Heart right ventricle (tissue), 16 donors: ENCODE data around the gene TSC2. TPM values are rescaled to one million over a fixed set of nuclear protein-coding genes. Genes with fewer than 3 reads are reported as not detected.

ENCODE experiments used
- ATAC-seq, 8 donors: fragments of 200-7000 bp; cut with Tn5 transposase; one replicate each; pipeline ENCODE4 v1.9.1; 2020; ENCODE audit warnings: mild to moderate bottlenecking in 8 of 8, moderate library complexity in 8 of 8, moderate number of reproducible peaks in 1 of 8
- DNase-seq, 2 donors: peaks; one replicate each; pipeline ENCODE4 v3.0.0-alpha.2; 2020
- H3K27ac ChIP-seq, 10 donors: fragments of 200-600 bp; sonication (generic) in 2 of 10; one replicate each; pipeline versions ENCODE4 v1.5.0 to v1.8.0; 2020 to 2022; ENCODE audit warnings: mild to moderate bottlenecking in 3 of 10
- H3K27me3 ChIP-seq, 7 donors: fragments of 200-600 bp; one replicate each; pipeline ENCODE4 v1.8.0; 2021 to 2022; ENCODE audit warnings: mild to moderate bottlenecking in 2 of 7
- H3K36me3 ChIP-seq, 9 donors: fragments of 200-600 bp; sonication (generic) in 1 of 9; one replicate each; pipeline versions ENCODE4 v1.5.0 to v1.8.0; 2020 to 2022; ENCODE audit warnings: mild to moderate bottlenecking in 2 of 9
- H3K4me1 ChIP-seq, 9 donors: fragments of 200-600 bp; sonication (generic) in 1 of 9; one replicate each; pipeline versions ENCODE4 v1.5.0 to v1.8.0; 2020 to 2022; ENCODE audit warnings: mild to moderate bottlenecking in 4 of 9
- H3K4me3 ChIP-seq, 10 donors: fragments of 200-600 bp; sonication (generic) in 2 of 10; one replicate each; pipeline versions ENCODE4 v1.5.0 to v1.8.0; 2020 to 2022; ENCODE audit warnings: mild to moderate bottlenecking in 7 of 10, moderate library complexity in 2 of 10
- H3K9me3 ChIP-seq, 11 donors: fragments of 200-600 bp in 10 of 11; sonication (generic) in 2 of 11; one replicate each; pipeline versions ENCODE4 v1.5.0 to v1.8.0; 2013 to 2022; ENCODE audit warnings: mild to moderate bottlenecking in 2 of 11, control low read depth in 1 of 11, moderate library complexity in 1 of 11
- CTCF ChIP-seq, 9 donors: fragments of 200-600 bp; sonication (generic) in 2 of 9; IDR thresholded peaks; one replicate each; pipeline versions ENCODE4 v1.5.0 to v1.8.0; 2021 to 2022; ENCODE audit warnings: antibody characterized with exemption in 9 of 9, mild to moderate bottlenecking in 5 of 9, moderate library complexity in 1 of 9
- WGBS, 2 donors: extraction: QIAGEN DNeasy Blood & Tissue Kit; methylation state at CpG; one replicate each; pipeline ENCODE4 v1.1.7; 2013; ENCODE audit warnings: inconsistent platforms in 1 of 2; 5-methylcytosine and 5-hydroxymethylcytosine counted together
- intact Hi-C, 10 donors: fragments of 100-400 bp; cut with DNase I; formaldehyde crosslinking; loops; one replicate each; pipeline versions ENCODE4 v1.11.1 to v1.14.2; 2022
- polyA plus RNA-seq, 2 donors: library from polyadenylated mRNA; stranded (reverse); fragments of 200-250 nt; gene quantifications; one replicate each; pipeline ENCODE4 v1.2.3, GENCODE V29; 2013
- total RNA-seq, 10 donors: library from RNA; stranded (reverse); fragmentation: NEBNext Ultra II Directional in 3 of 10; extraction: Animal tissue kit (Norgen Biotek cat#: 25700) in 3 of 10; gene quantifications; one replicate each; pipeline versions ENCODE4 v1.2.1 to v1.2.4, GENCODE V29; 2021 to 2023
- donor health status: Arrhythmogenic right ventricular cardiomyopathy.
- donor health status: ischemic (EF 13 %, LVEDD 7.1; RV severe dilation, severe dysfunction).
- donor health status: healthy with polysubstance abuse.
- donor health status: DM: no; HTN: yes; CAD: no.
- donor health status: DM: no; HTN: no; CAD: no.
- donor health status: ischemic (EF 25% LVEDD 6.9; RV normal size, moderate dysfunction).
- donor health status: ischemic (EF 25% LVEDD 5.7; RV mildly dilated, moderate dysfunction).
- donor health status: healthy.
- donor health status: DM: yes; HTN: yes; CAD: no.
- donor health status: Ischemic cardiomyopathy.
- donor health status: ischemic (EF 35%, LVEDD 5.7; RV mildly dilated, moderate dysfunction).
- donor health status: nonischemic (EF 11% LVEDD 7.7; RV severe dilation, severe dysfunction).
- donor health status: DM: yes; HTN: yes; CAD: no.
- donor health status: PGD.
- donor health status: ischemic (EF 29% LVEDD 5.4; RV normal size, mild dysfunction).
- donor health status: nonischemic (EF 23%, LVEDD 6.1; RV moderate dilation, normal function).

Gene TSC2
- total and polyA plus RNA-seq, 12 donors = 28.8 to 87.0 (median 71.5) TPM

GRCh38 chr16:2026461-2027023 lies 21.2 kb upstream of the TSC2 start, which contains the start of gene NHERF2:
NHERF2 (plus strand) TSS chr16:2026902; CDS start chr16:2027006, 104 bp downstream.
- 9 to 14% methylated on average over 28 to 58 of the region's 59 CpGs for WGBS, 2 donors
- H3K27ac ChIP-seq = peak within 1 kb of the TSS; percentile 74 to 98 (median 94)
- peaks cover 0 to 24% (median 0%) of the 10 kb centered on the region in 9 donors for H3K36me3 ChIP-seq
- H3K4me1 ChIP-seq = peaks cover 17 to 83% (median 60%) of the 10 kb centered on the region in 9 donors
- ATAC-seq = peak in 4 of 8 donors; percentile 6 to 23 (median 16)
- peaks cover 0 to 41% (median 3%) of the 10 kb centered on the region in 7 donors for H3K27me3 ChIP-seq
- DNase-seq = peak; percentile 40 to 65
- H3K9me3 ChIP-seq = no peaks in the 10 kb centered on the region
- intact Hi-C loops = loop anchor here in 1 of 10 donors (10.0 kb wide), 2 partner anchors 58 to 228 kb away; partner anchors contain the start of gene ECI1
- TF ChIP-seq CTCF (IDR thresholded peaks at IDR 0.05) = no peak
- peak within 1 kb of the TSS; percentile 29 to 94 (median 84) for H3K4me3 ChIP-seq

GRCh38 chr16:2027024-2028010 lies 20.5 kb upstream of the TSC2 start:
- peaks cover 0 to 33% (median 0%) of the 10 kb centered on the region in 7 donors for H3K27me3 ChIP-seq
- TF ChIP-seq CTCF (IDR thresholded peaks at IDR 0.05) = no peak
- peak overlapping the region; percentile 72 to 98 (median 94) for H3K27ac ChIP-seq
- intact Hi-C loops = loop anchor here in 1 of 10 donors (10.0 kb wide), 2 partner anchors 57 to 227 kb away; partner anchors contain the start of gene ECI1
- peak overlapping the region; percentile 29 to 94 (median 84) for H3K4me3 ChIP-seq
- WGBS, 2 donors = 6 to 9% methylated on average over 73 to 76 of the region's 76 CpGs
- no peaks in the 10 kb centered on the region for H3K9me3 ChIP-seq
- H3K36me3 ChIP-seq = peaks cover 0 to 31% (median 5%) of the 10 kb centered on the region in 9 donors
- peaks cover 18 to 91% (median 68%) of the 10 kb centered on the region in 9 donors for H3K4me1 ChIP-seq
- peak; percentile 36 to 49 for DNase-seq
- no peak for ATAC-seq

GRCh38 chr16:2028146-2028545 lies 19.6 kb upstream of the TSC2 start:
- peaks cover 12 to 92% (median 68%) of the 10 kb centered on the region in 9 donors for H3K4me1 ChIP-seq
- TF ChIP-seq CTCF (IDR thresholded peaks at IDR 0.05) = no peak
- peaks cover 0 to 30% (median 0%) of the 10 kb centered on the region in 7 donors for H3K27me3 ChIP-seq
- ATAC-seq (no peak), DNase-seq (no peak)
- H3K36me3 ChIP-seq = peaks cover 0 to 33% (median 5%) of the 10 kb centered on the region in 9 donors
- WGBS, 2 donors = 60 to 66% methylated on average over 3 of the region's 3 CpGs
- peak overlapping the region; percentile 29 to 94 (median 84) for H3K4me3 ChIP-seq
- intact Hi-C loops = loop anchor here in 1 of 10 donors (10.0 kb wide), 2 partner anchors 57 to 227 kb away; partner anchors contain the start of gene ECI1
- peak overlapping the region; percentile 36 to 98 (median 94) for H3K27ac ChIP-seq
- H3K9me3 ChIP-seq = no peaks in the 10 kb centered on the region
